ENCODE results near the gene HOXD3.

GRCh38 chr2:176138923-176139660 is 18.0 kb upstream of the HOXD3 start:
- no peak for TF ChIP-seq POLR2AphosphoS5 (IDR thresholded peaks at IDR 0.05; ENCODE audit: borderline replicate concordance, low read depth, low read length)
- no peak for TF ChIP-seq EZH2 (IDR thresholded peaks at IDR 0.05)
